ENCODE data around the gene MRPS7. TPM values are rescaled to one million over a fixed set of nuclear protein-coding genes. Genes with fewer than 3 reads are reported as not detected.

Gene MRPS7
- total RNA-seq, 1 donor from 2014 or later = 91.2 TPM

DNA sequence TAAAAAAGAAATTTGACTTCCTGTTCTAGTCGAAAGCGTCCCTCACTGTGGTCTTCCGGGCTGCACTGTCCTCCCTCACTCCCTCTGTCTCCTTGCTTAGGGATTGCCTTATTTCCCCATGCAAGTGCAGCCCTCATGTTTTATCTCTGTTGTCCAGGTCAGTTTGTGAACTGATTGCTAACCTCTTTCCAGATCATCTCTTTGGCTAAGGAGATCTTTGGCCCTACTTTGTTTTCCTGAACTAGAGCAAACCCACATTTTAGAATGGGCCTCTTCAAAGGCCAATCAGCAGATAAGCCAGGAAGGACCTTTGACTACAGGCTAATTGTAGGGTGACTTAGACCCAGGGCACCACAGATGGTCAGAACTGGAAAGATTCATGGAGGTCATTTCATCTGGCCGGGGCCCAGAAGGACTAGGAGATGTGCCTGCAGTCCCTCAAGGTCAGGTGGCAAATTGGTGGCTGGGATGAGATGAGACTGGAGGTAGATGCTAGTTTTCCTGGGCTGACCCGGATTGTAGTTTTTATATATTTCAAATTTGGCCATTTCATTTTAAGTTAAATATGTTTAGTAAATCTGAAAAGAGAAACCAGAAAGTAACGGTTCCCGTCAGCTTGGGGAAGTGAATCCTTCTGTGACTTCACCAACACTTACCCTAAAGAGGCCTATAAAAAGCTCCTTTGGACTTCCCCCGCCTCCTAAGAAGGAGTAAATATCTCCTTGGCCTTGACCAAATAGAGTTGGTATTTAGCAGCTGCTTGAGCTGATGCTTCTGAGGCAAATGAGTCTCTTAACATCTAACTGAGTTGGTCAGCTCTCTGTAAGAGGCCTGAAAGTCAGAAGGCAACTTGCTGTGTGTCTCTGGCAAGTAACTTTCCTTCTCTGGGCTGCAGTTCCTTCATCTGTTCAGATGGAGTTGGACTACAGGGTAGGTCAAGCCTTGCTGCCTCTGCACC, 33.8 kb downstream of the MRPS7 start:
- H3K4me3 ChIP-seq (ENCODE audit: low read depth, low read length) = no peak overlapping the region
- DNase-seq (ENCODE audit: low read depth) = no peak
- TF ChIP-seq, protein P1, sequence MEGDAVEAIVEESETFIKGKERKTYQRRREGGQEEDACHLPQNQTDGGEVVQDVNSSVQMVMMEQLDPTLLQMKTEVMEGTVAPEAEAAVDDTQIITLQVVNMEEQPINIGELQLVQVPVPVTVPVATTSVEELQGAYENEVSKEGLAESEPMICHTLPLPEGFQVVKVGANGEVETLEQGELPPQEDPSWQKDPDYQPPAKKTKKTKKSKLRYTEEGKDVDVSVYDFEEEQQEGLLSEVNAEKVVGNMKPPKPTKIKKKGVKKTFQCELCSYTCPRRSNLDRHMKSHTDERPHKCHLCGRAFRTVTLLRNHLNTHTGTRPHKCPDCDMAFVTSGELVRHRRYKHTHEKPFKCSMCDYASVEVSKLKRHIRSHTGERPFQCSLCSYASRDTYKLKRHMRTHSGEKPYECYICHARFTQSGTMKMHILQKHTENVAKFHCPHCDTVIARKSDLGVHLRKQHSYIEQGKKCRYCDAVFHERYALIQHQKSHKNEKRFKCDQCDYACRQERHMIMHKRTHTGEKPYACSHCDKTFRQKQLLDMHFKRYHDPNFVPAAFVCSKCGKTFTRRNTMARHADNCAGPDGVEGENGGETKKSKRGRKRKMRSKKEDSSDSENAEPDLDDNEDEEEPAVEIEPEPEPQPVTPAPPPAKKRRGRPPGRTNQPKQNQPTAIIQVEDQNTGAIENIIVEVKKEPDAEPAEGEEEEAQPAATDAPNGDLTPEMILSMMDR (conservative IDR thresholded peaks at IDR 0.05; ENCODE audit: low read depth, low read length) = no peak

DNA sequence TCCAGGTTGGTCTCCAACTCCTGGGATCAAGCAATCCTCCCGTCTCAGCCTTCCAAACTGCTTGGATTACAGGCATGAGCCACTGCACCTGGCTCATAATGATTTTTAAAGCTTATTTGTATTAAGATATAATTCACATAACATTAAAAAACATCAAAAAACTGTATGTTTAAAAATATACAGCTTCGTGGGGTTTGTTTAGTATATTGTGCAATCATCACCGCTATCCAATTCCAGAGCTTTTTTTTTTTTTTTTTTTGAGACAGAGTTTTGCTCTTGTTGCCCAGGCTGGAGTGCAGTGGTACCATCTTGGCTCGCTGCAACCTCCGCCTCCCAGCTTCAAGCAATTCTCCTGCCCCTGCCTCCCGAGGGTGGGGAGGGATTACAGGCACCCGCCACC, 38.6 kb downstream of the MRPS7 start:
- no peak for DNase-seq (ENCODE audit: low read depth)
- H3K4me3 ChIP-seq (ENCODE audit: low read depth, low read length) = no peak overlapping the region
- TF ChIP-seq, protein P1 (conservative IDR thresholded peaks at IDR 0.05; ENCODE audit: low read depth, low read length) = no peak

DNA sequence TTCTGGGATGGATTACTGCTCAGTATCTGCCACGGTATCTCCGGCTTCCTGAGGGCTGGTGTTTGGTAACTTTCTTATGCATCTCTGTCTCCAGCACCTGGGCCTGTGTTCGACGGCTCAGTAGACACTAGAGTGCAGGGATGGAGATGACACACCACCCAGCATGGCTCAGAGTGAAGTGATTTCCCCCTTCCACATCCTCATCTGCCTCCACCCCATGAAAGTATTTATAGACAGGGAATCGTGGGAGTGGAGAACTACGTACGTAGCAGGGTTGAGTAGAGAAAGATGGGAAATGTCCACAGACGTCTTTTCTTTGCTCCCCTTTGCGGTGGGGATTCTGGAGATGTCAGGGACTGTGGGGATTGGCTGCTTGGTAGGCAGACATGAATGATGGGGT, 39.4 kb downstream of the MRPS7 start:
- H3K4me3 ChIP-seq (ENCODE audit: low read depth, low read length) = no peak overlapping the region
- TF ChIP-seq, protein P1 (conservative IDR thresholded peaks at IDR 0.05; ENCODE audit: low read depth, low read length) = no peak
- DNase-seq (ENCODE audit: low read depth) = no peak

DNA sequence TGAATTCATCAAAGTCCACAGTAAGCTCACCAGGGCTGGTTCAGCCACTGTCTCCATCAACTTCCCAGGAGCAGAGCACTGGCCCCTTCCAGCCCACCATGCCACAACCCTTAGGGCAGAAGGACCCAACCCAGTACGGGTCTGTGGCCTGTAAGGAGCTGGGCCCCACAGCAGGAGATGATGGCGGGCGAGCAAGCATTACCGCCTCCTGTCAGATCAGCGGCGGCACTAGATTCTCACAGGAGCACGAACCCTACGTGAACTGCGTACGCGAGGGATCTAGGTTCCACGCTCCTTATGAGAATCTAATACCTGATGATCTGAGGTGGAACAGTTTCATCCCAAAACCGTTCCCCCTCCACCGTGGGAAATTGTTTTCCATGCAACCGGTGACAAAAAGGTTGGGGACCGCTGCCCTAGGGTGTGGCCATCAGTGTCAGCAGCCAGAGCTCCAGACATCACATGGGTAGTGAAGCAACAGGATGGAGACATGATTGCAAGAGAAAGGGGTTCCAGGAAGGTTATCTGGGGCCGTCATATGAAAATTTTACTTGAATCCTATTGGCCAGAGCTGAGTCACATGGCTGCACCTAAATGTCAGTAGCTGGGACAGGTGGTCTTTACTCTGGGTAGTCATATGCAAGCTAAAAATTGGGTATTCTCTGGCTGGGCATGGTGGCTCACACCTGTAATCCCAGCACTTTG, 40.0 kb downstream of the MRPS7 start:
- TF ChIP-seq, protein P1 (conservative IDR thresholded peaks at IDR 0.05; ENCODE audit: low read depth, low read length) = no peak
- DNase-seq (ENCODE audit: low read depth) = no peak
- no peak overlapping the region for H3K4me3 ChIP-seq (ENCODE audit: low read depth, low read length)

DNA sequence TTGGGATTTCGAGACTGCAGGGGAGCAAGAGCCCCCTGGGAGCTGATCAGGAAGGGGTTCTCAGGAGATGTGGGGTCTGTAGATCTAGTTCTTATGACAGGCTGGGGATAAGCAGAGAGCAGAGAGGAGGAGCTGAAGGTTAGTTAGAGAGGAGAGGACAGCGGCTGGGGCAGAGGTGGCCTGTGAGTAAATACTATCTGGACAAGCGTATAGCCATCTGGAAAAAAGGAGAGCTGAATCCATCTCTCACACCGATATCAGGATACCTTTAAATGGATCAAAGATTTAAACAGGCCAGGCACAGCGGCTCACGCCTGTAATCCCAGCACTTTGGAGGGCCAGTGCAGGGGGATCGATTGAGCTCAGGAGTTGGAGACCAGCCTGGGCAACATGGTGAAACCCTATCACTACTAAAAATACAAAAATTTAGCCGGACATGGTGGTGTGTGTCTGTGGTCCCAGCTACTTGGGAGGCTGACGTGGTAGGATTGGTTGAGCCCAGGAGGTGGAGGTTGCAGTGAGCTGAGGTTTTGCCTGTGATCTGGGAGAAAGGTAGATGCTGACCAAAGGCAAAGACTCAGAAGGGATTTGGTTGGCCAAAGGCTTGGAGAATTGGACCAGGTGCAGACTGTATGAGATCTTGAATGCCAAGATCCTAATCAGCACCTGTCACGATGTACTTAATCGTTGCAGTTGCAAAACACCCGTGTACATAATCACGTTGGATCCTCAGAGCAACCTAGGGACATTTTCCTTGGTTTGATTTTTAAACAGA, 46.5 kb downstream of the MRPS7 start:
- TF ChIP-seq, protein P1 (conservative IDR thresholded peaks at IDR 0.05; ENCODE audit: low read depth, low read length) = no peak
- no peak for DNase-seq (ENCODE audit: low read depth)

DNA sequence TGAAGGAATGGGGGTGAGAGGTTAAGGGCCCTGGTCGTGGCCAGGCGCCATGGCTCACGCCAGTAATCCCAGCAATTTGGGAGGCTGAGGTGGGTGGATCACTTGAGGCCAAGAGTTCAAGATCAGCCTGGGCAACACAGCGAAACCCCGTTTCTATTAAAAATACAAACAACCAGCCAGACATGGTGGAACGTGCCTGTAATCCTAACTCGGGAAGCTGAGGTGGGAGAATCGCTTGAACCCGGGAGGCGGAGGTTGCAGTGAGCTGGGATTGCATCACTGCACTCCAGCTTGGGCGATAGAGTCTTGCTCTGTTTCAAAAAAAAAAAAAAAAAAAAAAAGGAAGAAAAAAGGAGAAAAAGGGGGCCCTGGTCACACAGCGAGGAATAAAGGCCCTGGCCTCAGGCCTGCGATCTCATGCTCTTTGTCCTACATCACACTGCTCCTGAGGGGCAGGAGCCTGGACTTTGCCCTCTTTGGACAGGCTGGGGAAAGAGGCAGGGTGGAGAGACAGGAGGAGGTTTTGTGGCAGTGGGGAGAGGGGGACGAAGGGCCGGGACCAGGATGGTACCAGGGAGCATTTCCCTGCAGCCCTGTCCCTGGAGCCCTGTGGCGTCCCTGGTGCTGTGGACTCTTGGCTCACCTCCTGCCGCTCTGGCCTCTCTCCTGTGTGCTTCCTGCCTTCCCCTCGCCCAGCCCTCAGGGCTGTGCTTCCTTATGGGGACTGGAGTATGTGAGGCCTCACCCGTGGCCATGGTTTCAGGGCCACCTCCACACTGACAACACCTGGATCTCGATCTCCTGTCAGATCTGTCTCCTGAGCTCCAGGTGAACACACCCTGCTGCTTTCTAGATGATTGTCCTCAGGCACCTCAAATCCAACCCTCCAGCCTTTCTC, 47.3 kb downstream of the MRPS7 start:
- TF ChIP-seq, protein P1 (conservative IDR thresholded peaks at IDR 0.05; ENCODE audit: low read depth, low read length) = no peak
- no peak for DNase-seq (ENCODE audit: low read depth)
- no peak overlapping the region for H3K4me3 ChIP-seq (ENCODE audit: low read depth, low read length)

More for the DNA sequence above, 46.5 kb downstream of the MRPS7 start:
- H3K4me3 ChIP-seq (ENCODE audit: low read depth, low read length) = no peak overlapping the region
